GM19455 (cell line): Measurements from ENCODE around the gene OR6S1.

ENCODE experiments used
- ATAC-seq: cut with Tn5 transposase; IDR thresholded peaks from one replicate; pipeline ENCODE4 v1.9.1; 2021; ENCODE audit not compliant: unreplicated experiment

The OR6S1 gene

GRCh38 chr14:20641591-20641990 is at the start of gene OR6S1:
Gene OR6S1 (minus strand): TSS chr14:20641691. CDS start chr14:20641691, 0 bp downstream.
- no peak for ATAC-seq

- ATAC-seq = no peak
These were observed 49.6 kb upstream of the OR6S1 start for GRCh38 chr14:20690848-20691640.

- no peak for ATAC-seq
These were observed 46.8 kb upstream of the OR6S1 start, which contains the start of gene ANG for GRCh38 chr14:20688167-20688839. Gene ANG (plus strand): TSS chr14:20688764. CDS start chr14:20693565, 4,801 bp downstream.

- no peak for ATAC-seq
These were observed 46.1 kb upstream of the OR6S1 start for GRCh38 chr14:20687362-20688166.

- no peak for ATAC-seq
These were observed 45.1 kb upstream of the OR6S1 start for GRCh38 chr14:20686386-20687143.

GRCh38 chr14:20684662-20685456 is 43.4 kb upstream of the OR6S1 start:
- no peak for ATAC-seq

GRCh38 chr14:20683891-20684661 is 42.6 kb upstream of the OR6S1 start, which contains the start of gene RNASE4:
Gene RNASE4 (plus strand): TSS chr14:20684560. CDS start chr14:20699372, 14,812 bp downstream.
- peak; percentile 36 for ATAC-seq

GRCh38 chr14:20683125-20683890 is 41.8 kb upstream of the OR6S1 start:
- ATAC-seq = peak; percentile 28

GRCh38 chr14:20682435-20683124 is 41.1 kb upstream of the OR6S1 start:
- peak; percentile 41 for ATAC-seq

- no peak for ATAC-seq
These were observed 40.6 kb upstream of the OR6S1 start for GRCh38 chr14:20682127-20682434.

GRCh38 chr14:20681348-20682126 is 40.0 kb upstream of the OR6S1 start:
- no peak for ATAC-seq

GRCh38 chr14:20680843-20681347 is 39.4 kb upstream of the OR6S1 start:
- no peak for ATAC-seq

GRCh38 chr14:20680363-20680762 is 38.9 kb upstream of the OR6S1 start:
- no peak for ATAC-seq

GRCh38 chr14:20679907-20680306 is 38.4 kb upstream of the OR6S1 start:
- no peak for ATAC-seq

- ATAC-seq = no peak
These were observed 34.6 kb upstream of the OR6S1 start for GRCh38 chr14:20676072-20676471.

- ATAC-seq = no peak
These were observed 34.2 kb upstream of the OR6S1 start for GRCh38 chr14:20675669-20676068.
